GM11168 (cell line): Measurements from ENCODE around the gene ANKRD33.

Source experiments
- in situ Hi-C: fragments of 300-500 bp; cut with MboI; formaldehyde crosslinking; loops from one replicate; pipeline ENCODE4 v1.12.0; 2022; ENCODE audit warnings: low sequenced_read_pairs; ENCODE audit not compliant: unreplicated experiment

The ANKRD33 gene

GRCh38 chr12:51913071-51914033, 25.4 kb downstream of the ANKRD33 start:
- in situ Hi-C loops = no loop called here

GRCh38 chr12:51914034-51914923, 26.4 kb downstream of the ANKRD33 start:
- in situ Hi-C loops = no loop called here

DNA sequence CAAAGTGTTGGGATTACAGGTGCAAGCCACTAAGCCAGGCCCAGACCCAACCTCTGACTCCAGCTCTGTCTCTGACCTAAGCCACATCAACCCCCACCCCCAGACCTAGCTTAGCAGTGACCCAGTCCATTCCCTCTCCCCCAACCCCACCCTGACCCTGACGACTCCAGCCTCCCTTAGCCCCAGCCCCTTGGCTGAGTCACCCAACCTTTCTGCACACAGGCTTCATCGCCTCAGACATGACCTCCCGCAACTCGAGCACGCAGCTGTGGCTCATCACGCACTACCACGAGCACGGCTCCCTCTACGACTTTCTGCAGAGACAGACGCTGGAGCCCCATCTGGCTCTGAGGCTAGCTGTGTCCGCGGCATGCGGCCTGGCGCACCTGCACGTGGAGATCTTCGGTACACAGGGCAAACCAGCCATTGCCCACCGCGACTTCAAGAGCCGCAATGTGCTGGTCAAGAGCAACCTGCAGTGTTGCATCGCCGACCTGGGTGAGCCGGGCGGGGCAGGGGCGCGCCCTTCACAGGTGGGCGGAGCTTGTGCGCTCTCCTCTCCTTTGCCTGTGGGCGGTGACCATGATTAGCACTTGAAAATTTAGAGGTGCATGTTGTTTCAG, 27.2 kb downstream of the ANKRD33 start:
- in situ Hi-C loops = no loop called here

DNA sequence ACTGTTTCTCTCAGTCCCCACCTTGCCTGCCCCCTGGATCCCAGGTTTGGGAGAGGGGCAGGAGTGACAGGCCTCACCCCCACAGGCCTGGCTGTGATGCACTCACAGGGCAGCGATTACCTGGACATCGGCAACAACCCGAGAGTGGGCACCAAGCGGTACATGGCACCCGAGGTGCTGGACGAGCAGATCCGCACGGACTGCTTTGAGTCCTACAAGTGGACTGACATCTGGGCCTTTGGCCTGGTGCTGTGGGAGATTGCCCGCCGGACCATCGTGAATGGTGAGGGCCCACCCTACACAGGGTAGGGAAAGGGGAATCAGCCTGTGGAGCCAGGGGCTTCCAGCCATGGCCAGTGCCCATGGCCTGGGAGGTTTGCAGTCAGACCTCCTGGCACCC, 28.0 kb downstream of the ANKRD33 start:
- in situ Hi-C loops = no loop called here

DNA sequence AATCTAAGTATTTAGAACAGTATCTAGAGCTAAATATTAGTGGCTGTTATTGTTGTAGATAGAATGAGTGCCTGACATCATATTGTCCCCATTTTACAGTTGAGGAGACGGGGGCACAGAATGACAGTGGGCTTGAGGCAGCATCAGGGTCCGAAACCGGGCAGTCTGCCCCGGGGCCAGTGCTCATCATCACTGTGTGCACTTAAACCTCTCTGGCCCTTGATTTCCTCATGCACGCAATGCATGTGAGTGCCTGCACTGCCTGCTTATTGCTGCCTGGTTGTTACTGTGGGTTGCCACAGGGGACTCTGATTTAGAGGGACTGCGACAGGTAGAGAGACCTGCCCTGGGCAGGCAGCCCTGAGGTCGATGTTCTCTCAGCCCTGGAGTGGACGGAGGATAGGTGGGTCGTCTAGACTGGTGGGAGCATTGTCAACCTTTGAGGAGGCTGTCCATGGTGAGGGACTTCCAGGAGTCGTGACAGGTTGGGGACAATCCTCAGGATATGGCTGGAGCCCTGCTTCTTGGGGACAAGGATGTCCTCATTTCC, 29.2 kb downstream of the ANKRD33 start:
- in situ Hi-C loops = no loop called here

- in situ Hi-C loops = no loop called here
Measured at GRCh38 chr12:51917746-51918453, 30.0 kb downstream of the ANKRD33 start.

DNA sequence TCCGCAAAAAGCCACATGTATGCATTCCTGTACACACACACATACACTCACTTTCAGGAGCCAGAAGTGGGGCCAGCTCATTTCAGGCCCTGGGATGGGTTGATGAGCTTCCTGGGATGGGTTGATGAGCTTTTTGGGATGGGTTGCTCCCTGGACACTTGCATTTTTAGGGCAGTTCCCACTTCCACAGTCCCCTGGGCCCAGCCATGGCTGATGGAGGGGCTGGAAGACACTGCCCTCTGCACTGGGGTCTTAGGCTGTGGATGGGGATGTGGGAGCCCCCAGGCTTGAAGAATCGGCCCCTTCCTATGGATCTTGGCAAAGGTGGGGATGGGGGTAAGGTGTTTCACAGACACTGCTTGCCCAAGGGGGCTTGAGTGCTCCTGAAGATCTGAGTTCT, 32.1 kb downstream of the ANKRD33 start:
- in situ Hi-C loops = no loop called here

GRCh38 chr12:51921017-51921725, 33.3 kb downstream of the ANKRD33 start:
- in situ Hi-C loops = no loop called here

DNA sequence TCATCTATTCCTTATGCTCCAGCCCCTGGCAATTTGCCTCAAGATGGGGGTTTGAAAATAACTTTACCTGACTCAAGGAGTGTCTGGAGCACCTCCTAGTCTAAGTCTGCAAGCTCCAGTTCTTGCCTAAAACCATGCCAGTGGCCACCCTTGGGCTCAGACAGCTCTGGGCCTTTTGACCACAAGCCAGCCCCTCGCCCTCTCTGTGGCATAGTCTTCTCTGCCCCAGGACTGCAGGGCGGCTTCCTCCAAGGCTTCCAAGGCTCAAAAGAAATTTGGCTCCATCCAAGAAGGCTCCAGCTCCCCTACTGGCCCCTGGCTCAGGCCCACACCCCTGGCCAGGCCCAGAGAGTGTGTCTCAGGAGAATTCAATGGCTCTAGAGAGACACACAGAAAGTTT, 34.2 kb downstream of the ANKRD33 start:
- in situ Hi-C loops = no loop called here

- in situ Hi-C loops = no loop called here
Measured at GRCh38 chr12:51922762-51923505, 35.0 kb downstream of the ANKRD33 start.

GRCh38 chr12:51923506-51924365, 35.8 kb downstream of the ANKRD33 start:
- in situ Hi-C loops = no loop called here

DNA sequence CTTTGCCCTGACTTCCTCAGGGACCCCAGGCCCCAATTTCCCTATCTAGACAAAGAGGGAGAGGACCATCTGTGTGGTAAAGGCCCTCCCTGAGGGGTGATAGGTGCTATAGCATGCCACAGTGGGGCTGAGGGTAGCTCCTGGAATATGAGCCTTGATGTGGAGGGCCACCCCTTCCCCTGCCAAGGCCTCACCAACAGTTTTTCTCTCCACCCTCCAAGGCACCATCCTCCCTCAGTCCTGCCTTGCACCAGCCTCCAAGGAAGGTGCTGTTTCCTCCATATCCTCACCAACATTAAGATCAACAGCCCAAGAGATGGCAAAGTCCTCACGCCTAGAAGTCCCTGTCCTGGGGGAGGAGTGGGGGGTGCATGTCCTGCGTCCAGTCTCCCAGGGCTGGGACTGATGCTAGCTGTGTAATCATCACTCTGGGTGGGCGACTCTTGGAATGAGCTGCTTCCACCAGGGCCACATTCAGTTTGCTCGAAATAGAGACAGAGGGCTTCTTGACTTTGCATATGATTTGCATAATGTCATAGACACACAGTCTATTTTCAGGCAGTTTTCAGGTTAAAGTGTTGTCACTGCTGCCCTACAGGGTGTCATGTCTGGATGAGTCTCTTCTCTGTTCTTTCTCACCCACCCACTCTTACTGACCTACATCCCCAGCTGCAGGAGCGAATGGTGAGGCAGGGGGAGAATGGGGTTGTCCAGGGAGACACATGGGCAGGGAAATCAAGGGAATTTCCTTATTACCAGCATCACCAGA, 36.8 kb downstream of the ANKRD33 start:
- in situ Hi-C loops = loop anchor here (5.0 kb wide), 1 partner anchor 43 kb away; no protein-coding TSS in a partner anchor

DNA sequence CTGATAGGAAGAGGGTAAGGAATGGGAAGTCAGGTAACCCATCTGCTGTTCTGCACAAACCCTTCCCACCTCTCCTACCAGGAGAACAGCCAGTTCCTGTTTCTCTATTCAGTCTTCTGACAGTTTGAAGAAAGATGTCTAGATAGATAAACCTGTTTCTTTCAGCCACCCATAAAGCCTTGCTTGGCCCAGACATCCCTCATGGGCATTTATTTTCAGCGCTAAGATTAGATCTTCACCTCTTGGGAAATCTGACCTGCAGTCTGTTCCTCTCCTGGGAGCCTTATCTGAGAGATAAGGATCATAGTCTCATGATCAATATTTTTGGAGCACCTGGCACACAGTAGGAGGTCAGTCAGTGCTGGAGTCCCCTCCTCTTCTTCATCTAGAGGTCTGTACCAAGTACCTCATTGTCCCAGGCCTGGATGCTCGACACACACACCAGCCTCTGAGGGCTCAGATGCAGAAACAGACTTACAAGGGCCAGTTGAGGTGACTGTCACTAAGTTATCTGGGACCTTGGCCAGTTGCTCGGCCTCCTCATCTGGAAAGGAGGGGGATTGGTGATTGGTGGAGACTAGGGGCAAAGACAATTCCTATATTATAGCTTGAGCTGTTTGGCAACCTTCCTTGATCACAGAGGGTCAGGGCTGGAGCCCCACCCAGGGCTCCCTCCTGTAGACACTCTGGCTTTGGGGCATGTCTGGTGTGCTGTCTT, 37.6 kb downstream of the ANKRD33 start:
- in situ Hi-C loops = loop anchor here (5.0 kb wide), 1 partner anchor 42 kb away; no protein-coding TSS in a partner anchor

GRCh38 chr12:51926064-51926632, 38.2 kb downstream of the ANKRD33 start:
- in situ Hi-C loops = loop anchor here (5.0 kb wide), 1 partner anchor 41 kb away; no protein-coding TSS in a partner anchor

DNA sequence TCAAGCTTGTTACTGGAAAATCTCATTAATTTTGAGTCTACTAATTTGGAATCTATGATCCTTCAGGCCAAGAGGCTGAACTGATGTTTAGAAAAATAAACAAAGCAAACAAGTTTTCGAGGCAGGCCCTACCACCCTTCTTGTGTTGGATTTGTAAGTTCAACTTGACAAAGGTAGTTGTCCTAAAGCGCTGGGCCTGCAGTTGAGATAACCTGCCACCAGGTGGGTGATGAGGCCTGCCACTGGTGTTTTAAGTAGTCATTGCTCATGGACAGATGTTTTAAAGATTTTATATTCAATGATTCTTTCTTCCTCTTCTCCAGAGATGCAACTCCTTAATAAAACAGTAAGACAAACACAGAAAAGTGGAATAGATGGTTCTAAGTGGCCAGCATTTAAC, 38.8 kb downstream of the ANKRD33 start:
- in situ Hi-C loops = loop anchor here (5.0 kb wide), 1 partner anchor 41 kb away; no protein-coding TSS in a partner anchor
